Activated CD8-positive, alpha-beta T cell treated with anti-CD3 and anti-CD28 coated beads for 36 hours (primary cell): ENCODE data around the gene FXYD3. TPM values are rescaled to one million over a fixed set of nuclear protein-coding genes. Genes with fewer than 3 reads are reported as not detected.

ENCODE experiments used
- ATAC-seq: fragments of 200-7000 bp; cut with Tn5 transposase; one replicate; pipeline ENCODE4 v1.10.0; 2021; ENCODE audit warnings: mild to moderate bottlenecking, moderate library complexity
- CTCF ChIA-PET: fragments of 350-600 bp; sonication (Branson Sonifier 250); formaldehyde crosslinking; loops from one replicate; lab custom pipeline; 2021; ENCODE audit warnings: antibody characterized with exemption; lab: Charles Lee
- POLR2A ChIA-PET: fragments of 350-600 bp; sonication (Branson Sonifier 250); formaldehyde crosslinking; loops from one replicate; lab custom pipeline; 2021; ENCODE audit warnings: antibody characterized with exemption; lab: Charles Lee
- DNase-seq: peaks from one replicate; pipeline ENCODE4 v3.0.0-alpha.2; 2020
- H3K27ac Mint-ChIP-seq: one replicate; pipeline ENCODE4 v1.8.0; 2021; ENCODE audit warnings: mild to moderate bottlenecking, mixed read lengths
- H3K27me3 Mint-ChIP-seq: one replicate; pipeline ENCODE4 v1.8.0; 2021; ENCODE audit warnings: mixed read lengths
- H3K36me3 Mint-ChIP-seq: one replicate; pipeline ENCODE4 v1.8.0; 2021; ENCODE audit warnings: low read depth, mixed read lengths
- H3K4me1 Mint-ChIP-seq: one replicate; pipeline ENCODE4 v1.8.0; 2021; ENCODE audit warnings: low read depth, mixed read lengths
- H3K4me3 Mint-ChIP-seq: one replicate; pipeline ENCODE4 v1.8.0; 2021; ENCODE audit warnings: mild to moderate bottlenecking, moderate library complexity, mixed read lengths
- H3K9me3 Mint-ChIP-seq: one replicate; pipeline ENCODE4 v1.8.0; 2021; ENCODE audit warnings: mixed read lengths
- intact Hi-C: fragments of 100-400 bp; cut with micrococcal nuclease; formaldehyde crosslinking; loops from one replicate; pipeline ENCODE4 v1.10.0; 2022
- total RNA-seq, 2 experiments: library from RNA; stranded (reverse); gene quantifications; one replicate each; pipeline ENCODE4 v1.2.3, GENCODE V29; 2021
- TF ChIP-seq, protein P1 (sequence below): fragments of 200-600 bp; IDR thresholded peaks from one replicate; pipeline ENCODE4 v1.8.0; 2022; ENCODE audit warnings: antibody characterized with exemption, mild to moderate bottlenecking

The FXYD3 gene
- total RNA-seq, 2 experiments from 2014 or later = not detected

GRCh38 chr19:35069696-35070095 is 45.9 kb upstream of the FXYD3 start:
- Mint-ChIP-seq H3K27me3 (no peaks in the 10 kb centered on the region), H3K4me1 (peaks cover 9% of the 10 kb centered on the region), H3K27ac (no peak overlapping the region), H3K36me3 (no peaks in the 10 kb centered on the region), H3K4me3 (no peak overlapping the region), H3K9me3 (peaks cover 6% of the 10 kb centered on the region)
- ChIA-PET POLR2A (no interaction called here), CTCF (interaction anchor here (0.6 to 3.4 kb wide), 10 partner anchors 12 to 133 kb away, joined by 3 to 16 read pairs (median 4); partner anchors contain the start of gene LGI4)
- TF ChIP-seq, protein P1, sequence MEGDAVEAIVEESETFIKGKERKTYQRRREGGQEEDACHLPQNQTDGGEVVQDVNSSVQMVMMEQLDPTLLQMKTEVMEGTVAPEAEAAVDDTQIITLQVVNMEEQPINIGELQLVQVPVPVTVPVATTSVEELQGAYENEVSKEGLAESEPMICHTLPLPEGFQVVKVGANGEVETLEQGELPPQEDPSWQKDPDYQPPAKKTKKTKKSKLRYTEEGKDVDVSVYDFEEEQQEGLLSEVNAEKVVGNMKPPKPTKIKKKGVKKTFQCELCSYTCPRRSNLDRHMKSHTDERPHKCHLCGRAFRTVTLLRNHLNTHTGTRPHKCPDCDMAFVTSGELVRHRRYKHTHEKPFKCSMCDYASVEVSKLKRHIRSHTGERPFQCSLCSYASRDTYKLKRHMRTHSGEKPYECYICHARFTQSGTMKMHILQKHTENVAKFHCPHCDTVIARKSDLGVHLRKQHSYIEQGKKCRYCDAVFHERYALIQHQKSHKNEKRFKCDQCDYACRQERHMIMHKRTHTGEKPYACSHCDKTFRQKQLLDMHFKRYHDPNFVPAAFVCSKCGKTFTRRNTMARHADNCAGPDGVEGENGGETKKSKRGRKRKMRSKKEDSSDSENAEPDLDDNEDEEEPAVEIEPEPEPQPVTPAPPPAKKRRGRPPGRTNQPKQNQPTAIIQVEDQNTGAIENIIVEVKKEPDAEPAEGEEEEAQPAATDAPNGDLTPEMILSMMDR = no peak
- ATAC-seq (no peak), DNase-seq (no peak)
- intact Hi-C loops = no loop called here

GRCh38 chr19:35070471-35070870 is 45.2 kb upstream of the FXYD3 start:
- Mint-ChIP-seq H3K36me3 (no peaks in the 10 kb centered on the region), H3K27ac (no peak overlapping the region), H3K9me3 (peaks cover 6% of the 10 kb centered on the region), H3K4me1 (peaks cover 9% of the 10 kb centered on the region), H3K27me3 (no peaks in the 10 kb centered on the region), H3K4me3 (no peak overlapping the region)
- CTCF ChIA-PET = interaction anchor here (0.6 to 3.4 kb wide), 11 partner anchors 11 to 134 kb away, joined by 3 to 16 read pairs (median 4); partner anchors contain the start of gene LGI4
- POLR2A ChIA-PET = no interaction called here
- ATAC-seq (no peak), DNase-seq (no peak)
- intact Hi-C loops = no loop called here
- TF ChIP-seq, protein P1 = no peak

DNA sequence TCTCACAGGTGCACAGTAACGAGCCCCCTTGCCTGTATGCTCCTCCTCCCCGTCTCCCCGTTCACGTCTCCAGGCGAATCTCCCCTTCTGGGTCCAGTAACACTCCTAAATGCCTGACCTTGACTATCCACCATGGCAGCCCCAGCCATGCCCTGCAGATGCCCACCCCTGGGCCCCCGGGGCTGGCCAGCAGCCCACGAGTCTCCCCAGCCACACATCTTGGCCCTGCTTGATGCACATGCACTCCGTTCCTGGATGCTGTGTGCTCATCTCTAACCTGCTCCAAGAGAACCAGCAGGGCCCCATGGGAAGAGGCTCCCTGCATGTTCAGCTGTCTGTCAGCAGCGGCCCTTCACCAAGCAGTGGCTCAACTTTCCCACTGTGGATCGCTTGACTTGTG is 42.1 kb upstream of the FXYD3 start:
- no peak overlapping the region for H3K27ac Mint-ChIP-seq
- no peaks in the 10 kb centered on the region for H3K4me1 Mint-ChIP-seq
- peaks cover 4% of the 10 kb centered on the region for H3K9me3 Mint-ChIP-seq
- DNase-seq = no peak
- no peaks in the 10 kb centered on the region for H3K27me3 Mint-ChIP-seq
- intact Hi-C loops = no loop called here
- ChIA-PET POLR2A (no interaction called here), CTCF (no interaction called here)
- no peaks in the 10 kb centered on the region for H3K36me3 Mint-ChIP-seq
- no peak for ATAC-seq
- TF ChIP-seq, protein P1 = no peak
- H3K4me3 Mint-ChIP-seq = no peak overlapping the region

DNA sequence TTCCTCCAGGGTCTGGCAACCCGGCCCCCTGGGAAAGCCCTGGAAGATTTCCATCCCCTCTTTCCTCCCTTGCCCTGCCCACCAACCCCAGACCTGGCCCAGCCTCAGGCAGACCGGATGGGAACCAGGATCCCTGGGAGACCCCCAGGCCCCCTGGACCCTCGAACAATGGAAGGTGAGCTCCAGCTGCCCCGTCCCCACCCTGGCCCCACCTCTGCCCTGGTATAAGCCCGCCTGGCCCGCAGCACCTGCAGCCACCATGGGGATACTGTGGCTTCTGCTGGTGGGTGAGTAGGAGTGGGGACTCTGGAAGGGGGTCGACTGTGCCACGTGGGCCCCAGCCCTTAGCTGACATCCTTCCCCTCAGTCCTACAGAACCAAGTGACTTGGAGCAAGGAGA is 41.7 kb upstream of the FXYD3 start:
- Mint-ChIP-seq H3K36me3 (no peaks in the 10 kb centered on the region), H3K4me3 (no peak overlapping the region), H3K27ac (no peak overlapping the region), H3K9me3 (peaks cover 4% of the 10 kb centered on the region), H3K4me1 (no peaks in the 10 kb centered on the region), H3K27me3 (no peaks in the 10 kb centered on the region)
- CTCF ChIA-PET = interaction anchor here (1.2 kb wide), 1 partner anchor 30 kb away, joined by 3 read pairs; no protein-coding TSS in a partner anchor
- DNase-seq = no peak
- TF ChIP-seq, protein P1 = no peak
- intact Hi-C loops = no loop called here
- POLR2A ChIA-PET = no interaction called here
- ATAC-seq = no peak

GRCh38 chr19:35074426-35075201 is 41.0 kb upstream of the FXYD3 start:
- POLR2A ChIA-PET = no interaction called here
- TF ChIP-seq, protein P1 = no peak
- CTCF ChIA-PET = interaction anchor here (1.2 kb wide), 2 partner anchors 8 to 30 kb away, joined by 3 read pairs; no protein-coding TSS in a partner anchor
- no peaks in the 10 kb centered on the region for H3K36me3 Mint-ChIP-seq
- H3K4me1 Mint-ChIP-seq = no peaks in the 10 kb centered on the region
- no peaks in the 10 kb centered on the region for H3K27me3 Mint-ChIP-seq
- peaks cover 4% of the 10 kb centered on the region for H3K9me3 Mint-ChIP-seq
- no peak overlapping the region for H3K27ac Mint-ChIP-seq
- no peak for DNase-seq
- no peak for ATAC-seq
- intact Hi-C loops = no loop called here
- H3K4me3 Mint-ChIP-seq = no peak overlapping the region
